HEK293T (cell line): Measurements from ENCODE around the gene DDX23.

Source experiments
- ARNT ChIP-seq: fragments of 450-650 bp; IDR thresholded peaks from 2 replicates; pipeline ENCODE4 v1.6.1; 2017; ENCODE audit warnings: mild to moderate bottlenecking
- L3MBTL2 ChIP-seq: fragments of 450-650 bp; conservative IDR thresholded peaks from 2 replicates; pipeline ENCODE4 v1.6.1; 2016; ENCODE audit warnings: mild to moderate bottlenecking
- LEF1 ChIP-seq: fragments of 450-650 bp; IDR thresholded peaks from 2 replicates; pipeline ENCODE4 v1.6.1; 2017; ENCODE audit warnings: mild to moderate bottlenecking, borderline replicate concordance
- SUZ12 ChIP-seq: fragments of 450-650 bp; IDR thresholded peaks from 2 replicates; pipeline ENCODE4 v1.6.1; 2016; ENCODE audit warnings: mild to moderate bottlenecking
- TARDBP ChIP-seq: fragments of 450-650 bp; IDR thresholded peaks from 2 replicates; pipeline ENCODE4 v1.6.1; 2016
- TF ChIP-seq, protein P1 (sequence below): fragments of 450-650 bp; IDR thresholded peaks from 2 replicates; pipeline ENCODE4 v1.6.1; 2016

DNA sequence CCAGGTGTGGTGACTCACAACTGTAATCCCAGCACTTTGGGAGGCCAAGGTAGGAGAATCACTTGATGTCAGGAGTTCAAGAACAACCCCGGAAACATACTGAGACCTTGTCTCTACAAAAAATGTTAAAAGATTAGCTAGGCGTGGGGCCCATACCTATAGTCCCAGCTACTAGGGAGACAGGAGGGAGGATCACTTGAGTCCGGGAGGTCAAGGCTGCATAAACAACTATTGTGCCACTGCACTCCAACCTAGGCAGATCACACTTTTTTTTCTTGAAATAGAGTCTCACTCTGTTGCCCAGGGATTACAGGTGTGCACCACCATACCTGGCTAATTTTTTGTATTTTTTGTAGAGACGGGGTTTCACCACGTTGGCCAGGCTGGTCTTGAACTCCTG, 7.6 kb upstream of the DDX23 start:
- TF ChIP-seq TARDBP, result no peak
- TF ChIP-seq SUZ12, result no peak
- TF ChIP-seq LEF1, result no peak
- TF ChIP-seq ARNT, result no peak
- no peak for TF ChIP-seq L3MBTL2
- TF ChIP-seq, protein P1, sequence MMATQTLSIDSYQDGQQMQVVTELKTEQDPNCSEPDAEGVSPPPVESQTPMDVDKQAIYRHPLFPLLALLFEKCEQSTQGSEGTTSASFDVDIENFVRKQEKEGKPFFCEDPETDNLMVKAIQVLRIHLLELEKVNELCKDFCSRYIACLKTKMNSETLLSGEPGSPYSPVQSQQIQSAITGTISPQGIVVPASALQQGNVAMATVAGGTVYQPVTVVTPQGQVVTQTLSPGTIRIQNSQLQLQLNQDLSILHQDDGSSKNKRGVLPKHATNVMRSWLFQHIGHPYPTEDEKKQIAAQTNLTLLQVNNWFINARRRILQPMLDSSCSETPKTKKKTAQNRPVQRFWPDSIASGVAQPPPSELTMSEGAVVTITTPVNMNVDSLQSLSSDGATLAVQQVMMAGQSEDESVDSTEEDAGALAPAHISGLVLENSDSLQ, result no peak
